GM10248 (cell line): ENCODE data around the gene FAU.

Source experiments
- CTCF ChIA-PET: fragments of 300-600 bp; sonication (Branson Sonifier 250); formaldehyde crosslinking; extraction: SDS; loops from one replicate; lab custom pipeline; 2021; ENCODE audit warnings: antibody characterized with exemption; lab: Yijun Ruan, JAX
- POLR2A ChIA-PET: fragments of 350-650 bp; sonication (Branson Sonifier 250); formaldehyde crosslinking; extraction: SDS; loops from one replicate; lab custom pipeline; 2020; ENCODE audit warnings: antibody characterized with exemption; lab: Yijun Ruan, JAX
- DNase-seq: peaks from one replicate; pipeline ENCODE4 v3.0.0; 2012; ENCODE audit errors: extremely low spot score
- TF ChIP-seq, protein P1 (sequence below): IDR thresholded peaks from 2 replicates; pipeline ENCODE4 v1.5.1; 2012; ENCODE audit warnings: mild to moderate bottlenecking, low read depth; ENCODE audit errors: extremely low read depth, missing control alignments, control extremely low read depth

Gene FAU

DNA sequence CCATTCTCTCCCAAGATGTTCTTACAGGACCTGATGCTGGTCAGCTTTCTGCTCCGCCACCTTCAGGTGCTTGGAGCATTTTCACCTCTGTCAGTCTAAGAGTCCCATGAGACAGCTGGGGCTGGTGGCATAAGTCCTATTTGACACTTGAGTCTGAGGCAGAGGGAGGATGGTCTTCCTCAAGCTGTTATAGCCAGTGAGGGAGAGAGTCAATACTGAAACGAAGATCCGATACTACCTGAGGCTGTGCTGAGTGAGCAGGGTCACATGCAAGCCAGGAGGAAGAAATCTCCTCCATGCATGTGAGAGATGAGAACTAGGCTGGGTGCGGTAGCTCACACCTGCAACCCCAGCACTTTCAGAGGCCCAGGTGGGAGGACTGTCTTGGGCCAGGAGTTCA is 32.3 kb downstream of the FAU start:
- POLR2A ChIA-PET, result no interaction called here
- TF ChIP-seq, protein P1, sequence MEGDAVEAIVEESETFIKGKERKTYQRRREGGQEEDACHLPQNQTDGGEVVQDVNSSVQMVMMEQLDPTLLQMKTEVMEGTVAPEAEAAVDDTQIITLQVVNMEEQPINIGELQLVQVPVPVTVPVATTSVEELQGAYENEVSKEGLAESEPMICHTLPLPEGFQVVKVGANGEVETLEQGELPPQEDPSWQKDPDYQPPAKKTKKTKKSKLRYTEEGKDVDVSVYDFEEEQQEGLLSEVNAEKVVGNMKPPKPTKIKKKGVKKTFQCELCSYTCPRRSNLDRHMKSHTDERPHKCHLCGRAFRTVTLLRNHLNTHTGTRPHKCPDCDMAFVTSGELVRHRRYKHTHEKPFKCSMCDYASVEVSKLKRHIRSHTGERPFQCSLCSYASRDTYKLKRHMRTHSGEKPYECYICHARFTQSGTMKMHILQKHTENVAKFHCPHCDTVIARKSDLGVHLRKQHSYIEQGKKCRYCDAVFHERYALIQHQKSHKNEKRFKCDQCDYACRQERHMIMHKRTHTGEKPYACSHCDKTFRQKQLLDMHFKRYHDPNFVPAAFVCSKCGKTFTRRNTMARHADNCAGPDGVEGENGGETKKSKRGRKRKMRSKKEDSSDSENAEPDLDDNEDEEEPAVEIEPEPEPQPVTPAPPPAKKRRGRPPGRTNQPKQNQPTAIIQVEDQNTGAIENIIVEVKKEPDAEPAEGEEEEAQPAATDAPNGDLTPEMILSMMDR, result no peak
- no peak for DNase-seq
- CTCF ChIA-PET, result interaction anchor here (0.9 to 3.8 kb wide), 3 partner anchors 21 to 76 kb away, joined by 4 to 22 read pairs (median 4); partner anchors contain the start of genes ARL2, TM7SF2 and ZNHIT2

DNA sequence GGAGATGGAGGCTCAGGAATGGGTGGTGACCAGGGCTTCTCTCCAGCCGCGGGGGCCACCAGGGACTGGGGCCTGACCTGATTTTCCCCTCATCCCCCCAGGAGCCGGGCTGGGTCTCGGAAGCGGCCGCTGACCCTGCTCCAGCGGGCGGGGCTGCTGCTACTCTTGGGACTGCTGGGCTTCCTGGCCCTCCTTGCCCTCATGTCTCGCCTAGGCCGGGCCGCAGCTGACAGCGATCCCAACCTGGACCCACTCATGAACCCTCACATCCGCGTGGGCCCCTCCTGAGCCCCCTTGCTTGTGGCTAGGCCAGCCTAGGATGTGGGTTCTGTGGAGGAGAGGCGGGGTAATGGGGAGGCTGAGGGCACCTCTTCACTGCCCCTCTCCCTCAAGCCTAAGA is 34.1 kb downstream of the FAU start:
- TF ChIP-seq, protein P1, result no peak
- no peak for DNase-seq
- ChIA-PET CTCF (interaction anchor here (3.8 kb wide), 1 partner anchor 23 kb away, joined by 22 read pairs; the partner anchor contains the start of gene TM7SF2), POLR2A (no interaction called here)

DNA sequence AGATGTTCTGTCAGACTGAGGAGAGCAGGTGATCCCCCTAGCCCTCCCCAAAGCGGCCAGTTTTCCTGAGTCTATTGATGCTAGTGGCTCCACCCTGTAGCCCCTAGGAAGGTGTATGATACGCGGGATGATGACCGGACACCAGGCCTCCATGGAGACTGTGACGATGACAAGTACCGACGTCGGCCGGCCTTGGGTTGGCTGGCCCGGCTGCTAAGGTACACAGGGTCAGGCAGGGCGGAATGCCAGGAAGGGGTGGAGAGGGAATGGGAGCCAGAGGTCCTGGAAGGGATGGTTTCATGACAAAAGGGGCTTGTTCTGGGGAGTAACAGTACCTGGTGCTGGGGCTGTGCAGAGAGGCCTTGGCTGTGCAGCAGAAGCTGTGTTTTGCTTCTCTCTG is 34.7 kb downstream of the FAU start:
- no peak for DNase-seq
- POLR2A ChIA-PET, result no interaction called here
- TF ChIP-seq, protein P1, result no peak
- CTCF ChIA-PET, result interaction anchor here (2.5 kb wide), 1 partner anchor 24 kb away, joined by 18 read pairs; the partner anchor contains the start of gene TM7SF2

DNA sequence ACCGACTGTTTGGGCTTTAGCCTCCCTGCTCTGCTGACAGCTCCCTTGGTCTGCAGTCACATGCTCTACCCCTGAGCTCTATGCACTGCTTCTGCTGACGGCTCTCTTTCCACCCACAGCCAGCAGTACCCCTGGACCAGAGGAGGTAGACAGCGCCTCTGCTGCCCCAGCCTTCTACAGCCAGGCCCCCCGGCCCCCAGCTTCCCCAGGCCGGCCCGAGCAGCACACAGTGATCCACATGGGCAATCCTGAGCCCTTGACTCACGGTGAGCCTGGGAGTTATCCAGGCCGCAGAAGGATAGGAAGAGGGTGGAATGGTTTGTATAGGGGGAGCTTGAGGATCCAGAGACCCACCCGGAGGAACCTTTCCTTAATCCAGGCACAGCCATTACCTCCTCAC is 35.1 kb downstream of the FAU start:
- TF ChIP-seq, protein P1, result no peak
- DNase-seq, result no peak
- ChIA-PET CTCF (interaction anchor here (2.5 kb wide), 1 partner anchor 25 kb away, joined by 18 read pairs; the partner anchor contains the start of gene TM7SF2), POLR2A (no interaction called here)

DNA sequence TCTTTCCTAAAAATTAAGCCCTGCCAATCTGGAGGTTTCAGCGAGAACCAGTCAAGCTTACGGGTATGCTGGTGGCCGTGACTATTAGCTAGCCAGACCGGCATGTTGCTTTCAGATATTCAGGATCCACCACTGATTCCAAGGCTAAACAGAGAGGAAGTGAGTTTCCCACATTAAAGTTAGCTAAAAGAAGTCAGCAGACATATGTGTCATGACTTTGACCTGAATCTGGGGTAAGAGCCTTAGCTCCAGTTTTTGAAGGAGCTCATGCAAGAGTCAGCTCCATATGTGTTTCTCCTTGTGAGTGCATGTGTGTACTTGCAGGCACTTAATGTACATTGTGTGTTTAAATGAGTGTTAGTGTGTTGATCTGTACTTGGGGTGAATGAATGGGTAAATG is 36.5 kb downstream of the FAU start:
- ChIA-PET CTCF (interaction anchor here (0.7 to 2.5 kb wide), 6 partner anchors 8 to 71 kb away, joined by 3 to 18 read pairs (median 4); partner anchors contain the start of genes ARL2, TM7SF2 and ZNHIT2), POLR2A (interaction anchor here (0.7 to 1.8 kb wide), 2 partner anchors 9 to 10 kb away, joined by 3 to 5 read pairs; no protein-coding TSS in a partner anchor)
- no peak for DNase-seq
- TF ChIP-seq, protein P1, result no peak

DNA sequence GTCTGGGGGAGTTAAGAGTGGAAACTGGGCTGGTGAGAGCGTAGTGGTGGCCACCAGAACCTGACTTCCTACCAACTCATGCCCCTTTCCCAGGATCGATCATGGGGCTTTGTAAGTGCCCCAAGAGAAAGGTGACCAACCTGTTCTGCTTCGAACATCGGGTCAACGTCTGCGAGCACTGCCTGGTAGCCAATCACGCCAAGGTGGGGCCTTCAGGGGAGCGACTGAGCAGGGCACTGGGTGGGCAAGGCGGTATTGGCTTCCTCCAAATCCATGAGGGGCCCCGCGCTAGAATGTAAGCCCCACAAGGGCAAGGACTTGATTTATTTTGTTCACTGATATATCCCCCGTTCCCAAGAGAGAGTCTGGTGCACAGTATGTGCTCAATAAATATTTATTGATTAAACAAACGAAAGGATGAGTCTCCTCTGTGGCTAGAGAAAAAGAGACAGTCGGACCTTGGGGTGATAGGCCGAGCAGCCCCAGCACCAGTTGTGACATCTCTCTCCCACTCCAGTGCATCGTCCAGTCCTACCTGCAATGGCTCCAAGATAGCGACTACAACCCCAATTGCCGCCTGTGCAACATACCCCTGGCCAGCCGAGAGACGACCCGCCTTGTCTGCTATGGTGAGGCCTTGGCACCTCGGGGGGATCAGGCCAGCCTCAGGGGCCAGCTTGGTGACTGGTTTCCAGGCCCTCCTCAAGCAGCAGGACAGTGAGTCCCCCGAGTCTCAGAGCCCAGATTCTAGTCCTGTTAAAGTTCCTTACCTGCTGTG is 37.1 kb downstream of the FAU start:
- TF ChIP-seq, protein P1, result no peak
- DNase-seq, result no peak
- POLR2A ChIA-PET, result interaction anchor here (0.7 to 1.8 kb wide), 2 partner anchors 9 to 10 kb away, joined by 3 to 5 read pairs; no protein-coding TSS in a partner anchor
- CTCF ChIA-PET, result interaction anchor here (0.7 to 2.5 kb wide), 6 partner anchors 9 to 70 kb away, joined by 3 to 18 read pairs (median 4); partner anchors contain the start of genes ARL2, TM7SF2 and ZNHIT2
